Heart right ventricle (tissue), 16 donors: ENCODE data around the gene MRPS21. TPM values are rescaled to one million over a fixed set of nuclear protein-coding genes. Genes with fewer than 3 reads are reported as not detected.

Experiments used
- ATAC-seq, 8 donors: fragments of 200-7000 bp; cut with Tn5 transposase; one replicate each; pipeline ENCODE4 v1.9.1; 2020; ENCODE audit warnings: mild to moderate bottlenecking in 8 of 8, moderate library complexity in 8 of 8, moderate number of reproducible peaks in 1 of 8
- DNase-seq, 2 donors: peaks; one replicate each; pipeline ENCODE4 v3.0.0-alpha.2; 2020
- H3K27ac ChIP-seq, 10 donors: fragments of 200-600 bp; sonication (generic) in 2 of 10; one replicate each; pipeline versions ENCODE4 v1.5.0 to v1.8.0; 2020 to 2022; ENCODE audit warnings: mild to moderate bottlenecking in 3 of 10
- H3K27me3 ChIP-seq, 7 donors: fragments of 200-600 bp; one replicate each; pipeline ENCODE4 v1.8.0; 2021 to 2022; ENCODE audit warnings: mild to moderate bottlenecking in 2 of 7
- H3K36me3 ChIP-seq, 9 donors: fragments of 200-600 bp; sonication (generic) in 1 of 9; one replicate each; pipeline versions ENCODE4 v1.5.0 to v1.8.0; 2020 to 2022; ENCODE audit warnings: mild to moderate bottlenecking in 2 of 9
- H3K4me1 ChIP-seq, 9 donors: fragments of 200-600 bp; sonication (generic) in 1 of 9; one replicate each; pipeline versions ENCODE4 v1.5.0 to v1.8.0; 2020 to 2022; ENCODE audit warnings: mild to moderate bottlenecking in 4 of 9
- H3K4me3 ChIP-seq, 10 donors: fragments of 200-600 bp; sonication (generic) in 2 of 10; one replicate each; pipeline versions ENCODE4 v1.5.0 to v1.8.0; 2020 to 2022; ENCODE audit warnings: mild to moderate bottlenecking in 7 of 10, moderate library complexity in 2 of 10
- H3K9me3 ChIP-seq, 11 donors: fragments of 200-600 bp in 10 of 11; sonication (generic) in 2 of 11; one replicate each; pipeline versions ENCODE4 v1.5.0 to v1.8.0; 2013 to 2022; ENCODE audit warnings: mild to moderate bottlenecking in 2 of 11, control low read depth in 1 of 11, moderate library complexity in 1 of 11
- WGBS, 2 donors: extraction: QIAGEN DNeasy Blood & Tissue Kit; methylation state at CpG; one replicate each; pipeline ENCODE4 v1.1.7; 2013; ENCODE audit warnings: inconsistent platforms in 1 of 2; 5-methylcytosine and 5-hydroxymethylcytosine counted together
- intact Hi-C, 10 donors: fragments of 100-400 bp; cut with DNase I; formaldehyde crosslinking; loops; one replicate each; pipeline versions ENCODE4 v1.11.1 to v1.14.2; 2022
- polyA plus RNA-seq, 2 donors: library from polyadenylated mRNA; stranded (reverse); fragments of 200-250 nt; gene quantifications; one replicate each; pipeline ENCODE4 v1.2.3, GENCODE V29; 2013
- total RNA-seq, 10 donors: library from RNA; stranded (reverse); fragmentation: NEBNext Ultra II Directional in 3 of 10; extraction: Animal tissue kit (Norgen Biotek cat#: 25700) in 3 of 10; gene quantifications; one replicate each; pipeline versions ENCODE4 v1.2.1 to v1.2.4, GENCODE V29; 2021 to 2023
- TF ChIP-seq, protein P1 (sequence below), 9 donors: fragments of 200-600 bp; sonication (generic) in 2 of 9; IDR thresholded peaks; one replicate each; pipeline versions ENCODE4 v1.5.0 to v1.8.0; 2021 to 2022; ENCODE audit warnings: antibody characterized with exemption in 9 of 9, mild to moderate bottlenecking in 5 of 9, moderate library complexity in 1 of 9
- donor health status: Arrhythmogenic right ventricular cardiomyopathy.
- donor health status: ischemic (EF 13 %, LVEDD 7.1; RV severe dilation, severe dysfunction).
- donor health status: healthy with polysubstance abuse.
- donor health status: DM: no; HTN: yes; CAD: no.
- donor health status: DM: no; HTN: no; CAD: no.
- donor health status: ischemic (EF 25% LVEDD 6.9; RV normal size, moderate dysfunction).
- donor health status: ischemic (EF 25% LVEDD 5.7; RV mildly dilated, moderate dysfunction).
- donor health status: healthy.
- donor health status: DM: yes; HTN: yes; CAD: no.
- donor health status: Ischemic cardiomyopathy.
- donor health status: ischemic (EF 35%, LVEDD 5.7; RV mildly dilated, moderate dysfunction).
- donor health status: nonischemic (EF 11% LVEDD 7.7; RV severe dilation, severe dysfunction).
- donor health status: DM: yes; HTN: yes; CAD: no.
- donor health status: PGD.
- donor health status: ischemic (EF 29% LVEDD 5.4; RV normal size, mild dysfunction).
- donor health status: nonischemic (EF 23%, LVEDD 6.1; RV moderate dilation, normal function).

Gene MRPS21
- total and polyA plus RNA-seq, 12 donors: 68.4 to 195 (median 75.2) TPM

DNA sequence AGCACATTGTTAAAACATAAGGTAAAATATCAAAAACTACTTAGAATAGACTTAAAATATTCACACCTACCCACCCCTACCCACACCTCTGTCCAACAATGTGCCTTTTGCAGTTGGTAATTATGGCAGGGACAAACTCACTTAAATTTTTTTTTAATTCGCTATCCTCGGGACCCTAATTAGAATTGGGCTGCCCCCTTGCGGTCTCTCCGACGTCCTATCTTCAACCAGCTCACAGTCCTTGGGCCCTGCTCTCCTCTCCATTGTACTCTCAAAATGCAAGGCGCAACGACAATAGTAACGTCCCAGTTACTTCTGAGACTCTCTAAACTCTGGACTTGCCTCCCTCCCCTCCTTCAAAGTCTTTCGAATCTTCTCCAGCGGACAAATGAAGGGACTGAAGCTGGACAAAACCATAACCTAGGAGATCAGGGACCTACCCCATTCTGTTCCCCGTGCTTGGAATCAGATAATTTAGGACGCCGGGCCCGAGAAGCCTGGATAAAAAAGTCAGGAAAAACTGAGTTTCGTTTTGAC, 12.4 kb upstream of the MRPS21 start:
- WGBS, 2 donors: 3 to 6% methylated on average over 15 of the region's 15 CpGs
- Histone ChIP-seq H3K9me3 (no peaks in the 10 kb centered on the region), H3K4me1 (peaks cover 0 to 32% (median 24%) of the 10 kb centered on the region in 9 donors), H3K27ac (peak overlapping the region; percentile 83 to 93 (median 91)), H3K36me3 (peaks cover 0 to 74% (median 11%) of the 10 kb centered on the region in 9 donors), H3K4me3 (peak overlapping the region; percentile 35 to 76 (median 59)), H3K27me3 (peaks cover 0 to 11% (median 0%) of the 10 kb centered on the region in 7 donors)
- ATAC-seq (peak; percentile 46 to 86 (median 75)), DNase-seq (peak; percentile 68 to 81)
- intact Hi-C loops: loop anchor here in 7 of 10 donors (1.0 to 10.0 kb wide), 5 partner anchors 24 to 264 kb away; partner anchors contain the start of genes CA14 (in 2 of the 7) and ADAMTSL4 (in 1 of the 7)
- TF ChIP-seq, protein P1, sequence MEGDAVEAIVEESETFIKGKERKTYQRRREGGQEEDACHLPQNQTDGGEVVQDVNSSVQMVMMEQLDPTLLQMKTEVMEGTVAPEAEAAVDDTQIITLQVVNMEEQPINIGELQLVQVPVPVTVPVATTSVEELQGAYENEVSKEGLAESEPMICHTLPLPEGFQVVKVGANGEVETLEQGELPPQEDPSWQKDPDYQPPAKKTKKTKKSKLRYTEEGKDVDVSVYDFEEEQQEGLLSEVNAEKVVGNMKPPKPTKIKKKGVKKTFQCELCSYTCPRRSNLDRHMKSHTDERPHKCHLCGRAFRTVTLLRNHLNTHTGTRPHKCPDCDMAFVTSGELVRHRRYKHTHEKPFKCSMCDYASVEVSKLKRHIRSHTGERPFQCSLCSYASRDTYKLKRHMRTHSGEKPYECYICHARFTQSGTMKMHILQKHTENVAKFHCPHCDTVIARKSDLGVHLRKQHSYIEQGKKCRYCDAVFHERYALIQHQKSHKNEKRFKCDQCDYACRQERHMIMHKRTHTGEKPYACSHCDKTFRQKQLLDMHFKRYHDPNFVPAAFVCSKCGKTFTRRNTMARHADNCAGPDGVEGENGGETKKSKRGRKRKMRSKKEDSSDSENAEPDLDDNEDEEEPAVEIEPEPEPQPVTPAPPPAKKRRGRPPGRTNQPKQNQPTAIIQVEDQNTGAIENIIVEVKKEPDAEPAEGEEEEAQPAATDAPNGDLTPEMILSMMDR (IDR thresholded peaks at IDR 0.05): peak; percentile 39 to 89 (median 78)

DNA sequence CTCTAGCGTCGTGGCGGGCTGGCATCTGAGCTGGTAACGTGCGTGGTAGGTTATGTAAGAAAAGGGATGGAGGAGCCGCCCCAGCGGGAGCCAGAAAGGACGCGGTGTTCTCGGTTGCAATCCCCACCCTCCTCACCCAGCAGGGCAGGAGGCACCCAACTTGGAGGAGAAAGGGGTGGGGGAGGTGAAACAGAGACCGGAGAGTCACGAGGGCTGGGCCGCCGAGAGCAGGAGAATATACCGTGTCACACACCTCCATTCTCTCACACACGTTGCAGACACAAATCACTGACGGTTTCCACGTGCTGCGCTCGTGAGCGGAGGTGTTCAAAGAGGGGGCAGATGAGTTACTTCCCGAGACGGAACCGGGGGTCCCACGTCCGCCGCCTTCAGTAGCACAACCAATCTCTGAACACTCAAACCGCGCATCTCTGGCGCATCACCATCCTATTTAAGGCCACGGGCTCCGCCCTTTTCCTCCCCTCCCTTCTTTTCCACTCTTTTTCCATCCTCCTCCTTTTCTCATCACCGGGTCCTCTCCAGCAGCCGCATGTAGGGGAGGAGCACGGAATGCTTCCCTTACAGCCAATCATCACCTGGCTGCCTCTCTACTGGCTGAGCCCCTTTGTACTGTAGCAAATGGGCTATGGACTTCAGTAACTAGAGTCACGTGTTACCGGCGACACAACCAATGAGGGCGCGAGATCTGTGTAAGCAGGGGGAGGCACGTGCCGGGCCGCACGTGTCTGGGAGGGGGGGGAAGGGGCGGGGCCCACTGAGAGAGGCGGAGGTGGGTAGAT, 11.7 kb upstream of the MRPS21 start, which contains the start of gene CIART:
Gene CIART (plus strand): TSS at position 797 of the 800 bp plus-strand sequence. CDS start 714 bp downstream, outside the sequence.
- 1% methylated on average over 46 of the region's 46 CpGs for WGBS, 2 donors
- peaks cover 0 to 74% (median 18%) of the 10 kb centered on the region in 9 donors for H3K36me3 ChIP-seq
- intact Hi-C loops: loop anchor here in 7 of 10 donors (1.0 to 10.0 kb wide), 5 partner anchors 25 to 263 kb away; partner anchors contain the start of genes CA14 (in 2 of the 7) and ADAMTSL4 (in 1 of the 7)

DNA sequence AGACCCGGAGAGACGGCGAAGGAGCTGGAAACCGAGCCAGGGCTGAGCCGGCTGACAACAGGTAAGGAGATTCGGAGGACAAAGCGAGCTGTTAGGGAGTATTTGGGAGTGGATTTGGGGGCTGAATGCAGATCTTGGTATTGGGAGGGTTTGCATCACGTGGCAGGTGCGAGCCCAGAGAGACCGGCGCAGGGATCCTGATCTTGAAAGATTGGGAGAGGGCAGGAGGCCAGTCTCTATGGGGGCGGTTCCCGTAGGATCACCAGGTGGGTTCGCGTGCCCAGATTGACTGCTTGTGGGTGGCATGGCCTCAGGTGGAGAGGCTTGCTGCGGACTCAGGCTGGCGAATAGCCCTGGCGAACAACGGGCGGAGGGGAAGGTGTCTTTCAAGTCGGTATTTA, 11.1 kb upstream of the MRPS21 start:
- Histone ChIP-seq H3K36me3 (peaks cover 0 to 76% (median 21%) of the 10 kb centered on the region in 9 donors), H3K4me3 (peak overlapping the region; percentile 29 to 76 (median 59)), H3K4me1 (peaks cover 0 to 32% (median 24%) of the 10 kb centered on the region in 9 donors), H3K9me3 (no peaks in the 10 kb centered on the region), H3K27me3 (peaks cover 0 to 11% (median 0%) of the 10 kb centered on the region in 7 donors), H3K27ac (peak overlapping the region; percentile 66 to 93 (median 91))
- peak in 1 of 2 donors; percentile 37 for DNase-seq
- TF ChIP-seq, protein P1 (IDR thresholded peaks at IDR 0.05): no peak
- 3% methylated on average over 21 of the region's 21 CpGs for WGBS, 2 donors
- intact Hi-C loops: loop anchor here in 1 of 10 donors (10.0 kb wide), 1 partner anchor 262 kb away; the partner anchor contains the start of gene ADAMTSL4
- ATAC-seq: peak in 7 of 8 donors; percentile 3 to 54 (median 14)

More for the DNA sequence above, 11.7 kb upstream of the MRPS21 start, which contains the start of gene CIART:
- peak; percentile 85 to 96 for DNase-seq
- TF ChIP-seq, protein P1 (IDR thresholded peaks at IDR 0.05): no peak
- Histone ChIP-seq H3K27ac (peak within 1 kb of the TSS; percentile 83 to 93 (median 91)), H3K4me1 (peaks cover 0 to 32% (median 24%) of the 10 kb centered on the region in 9 donors), H3K4me3 (peak within 1 kb of the TSS; percentile 35 to 76 (median 59)), H3K27me3 (peaks cover 0 to 11% (median 0%) of the 10 kb centered on the region in 7 donors), H3K9me3 (no peaks in the 10 kb centered on the region)
- ATAC-seq: peak; percentile 94 to 97 (median 96)

DNA sequence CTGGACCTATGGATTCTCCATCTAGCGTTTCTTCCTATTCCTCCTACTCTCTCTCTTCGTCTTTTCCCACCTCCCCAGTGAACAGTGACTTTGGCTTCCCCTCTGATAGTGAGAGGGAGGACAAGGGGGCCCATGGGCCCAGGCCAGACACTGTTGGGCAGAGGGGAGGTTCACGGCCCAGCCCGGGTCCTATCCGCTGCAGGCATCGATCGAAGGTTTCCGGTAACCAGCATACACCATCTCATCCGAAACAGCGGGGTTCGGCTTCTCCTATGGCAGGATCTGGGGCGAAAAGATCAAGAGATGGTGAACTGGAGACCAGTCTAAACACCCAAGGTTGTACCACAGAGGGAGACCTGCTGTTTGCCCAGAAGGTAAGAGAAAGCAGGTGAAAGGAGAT, 10.4 kb upstream of the MRPS21 start:
- TF ChIP-seq, protein P1 (IDR thresholded peaks at IDR 0.05): no peak
- Histone ChIP-seq H3K36me3 (peaks cover 0 to 75% (median 18%) of the 10 kb centered on the region in 9 donors), H3K4me1 (peaks cover 0 to 32% (median 24%) of the 10 kb centered on the region in 9 donors), H3K27ac (peak overlapping the region in 8 of 10 donors; percentile 72 to 93 (median 91)), H3K27me3 (peaks cover 0 to 11% (median 0%) of the 10 kb centered on the region in 7 donors), H3K4me3 (peak overlapping the region in 8 of 10 donors; percentile 43 to 76 (median 64)), H3K9me3 (no peaks in the 10 kb centered on the region)
- DNase-seq (no peak), ATAC-seq (no peak)
- 81 to 82% methylated on average over 12 of the region's 12 CpGs for WGBS, 2 donors
- intact Hi-C loops: loop anchor here in 1 of 10 donors (10.0 kb wide), 1 partner anchor 262 kb away; the partner anchor contains the start of gene ADAMTSL4
